H1 (cell line): ENCODE measurements around the gene FAM43B. TPM values are rescaled to one million over a fixed set of nuclear protein-coding genes. Genes with fewer than 3 reads are reported as not detected.

Experiments
- CTCF ChIA-PET: fragments of 300-600 bp; sonication (Branson Sonifier 250); formaldehyde crosslinking; loops from one replicate; lab custom pipeline; 2021; ENCODE audit not compliant: partially characterized antibody; lab: Charles Lee
- POLR2A ChIA-PET: fragments of 300-600 bp; sonication (Branson Sonifier 250); formaldehyde crosslinking; loops from one replicate; lab custom pipeline; 2021; ENCODE audit warnings: inconsistent platforms; ENCODE audit not compliant: partially characterized antibody; lab: Charles Lee
- DNase-seq, 2 experiments: peaks; one replicate each; pipeline versions ENCODE4 v3.0.0 to v3.0.0-alpha.2; 2010 to 2022; ENCODE audit warnings: low spot score in 2 of 2, low read depth in 1 of 2, mixed read lengths in 1 of 2
- FAIRE-seq: peaks from 2 replicates; lab custom pipeline; 2011; peaks lifted over from hg19 to GRCh38; lab: Jason Lieb, UNC
- H2AFZ ChIP-seq: 2 replicates; pipeline ENCODE4 v1.8.1; 2012; ENCODE audit warnings: low read length, inconsistent platforms
- H2AK5ac ChIP-seq: 2 replicates; pipeline ENCODE4 v1.6.1; 2013; ENCODE audit warnings: low read depth, low read length
- H2BK120ac ChIP-seq: replicated peaks from 2 replicates; pipeline ENCODE3; 2013; ENCODE audit warnings: low read depth, low read length, inconsistent platforms
- H2BK12ac ChIP-seq: 2 replicates; pipeline ENCODE4 v1.6.1; 2013; ENCODE audit warnings: low read depth, low read length
- H2BK15ac ChIP-seq: 2 replicates; pipeline ENCODE4 v1.6.1; 2013; ENCODE audit warnings: low read length
- H2BK20ac ChIP-seq: 2 replicates; pipeline ENCODE4 v1.6.1; 2013; ENCODE audit warnings: low read length
- H2BK5ac ChIP-seq: 2 replicates; pipeline ENCODE4 v1.6.1; 2013; ENCODE audit warnings: low read depth, low read length
- H3K14ac ChIP-seq: 2 replicates; pipeline ENCODE4 v1.6.1; 2013; ENCODE audit warnings: inconsistent platforms; ENCODE audit not compliant: insufficient read length
- H3K18ac ChIP-seq: 2 replicates; pipeline ENCODE4 v1.6.1; 2013; ENCODE audit warnings: low read length; ENCODE audit errors: extremely low read depth
- H3K23ac ChIP-seq: 2 replicates; pipeline ENCODE4 v1.6.1; 2013; ENCODE audit warnings: inconsistent platforms; ENCODE audit not compliant: insufficient read length
- H3K23me2 ChIP-seq: 2 replicates; pipeline ENCODE4 v1.6.1; 2013; ENCODE audit warnings: low read depth, low read length
- H3K27ac ChIP-seq: 2 replicates; pipeline ENCODE4 v1.6.1; 2011; ENCODE audit warnings: low read depth, low read length, inconsistent platforms
- H3K27me3 ChIP-seq, 4 experiments: replicated peaks in 1 of 4; 1 replicate in 1 of 4; 2 replicates in 3 of 4; pipeline versions ENCODE4 v1.6.1 to v1.8.1; 2011 to 2013; ENCODE audit warnings: low read length in 3 of 4, mild to moderate bottlenecking in 3 of 4, inconsistent platforms in 2 of 4, mixed read lengths in 2 of 4, moderate library complexity in 1 of 4; ENCODE audit not compliant: control insufficient read depth in 3 of 4, insufficient read depth in 3 of 4; ENCODE audit errors: extremely low read depth in 1 of 4
- H3K36me3 ChIP-seq, 4 experiments: 2 replicates each; pipeline versions ENCODE4 v1.6.1 to v1.8.1; 2011 to 2013; ENCODE audit warnings: mild to moderate bottlenecking in 4 of 4, low read length in 3 of 4, moderate library complexity in 2 of 4, control low read depth in 1 of 4, inconsistent platforms in 1 of 4; ENCODE audit not compliant: insufficient read depth in 4 of 4, control insufficient read depth in 2 of 4
- H3K4ac ChIP-seq: replicated peaks from 2 replicates; pipeline ENCODE3; 2013; ENCODE audit warnings: low read length, low read depth, mixed read lengths, inconsistent platforms; ENCODE audit not compliant: insufficient read length
- H3K4me1 ChIP-seq, 4 experiments: replicated peaks in 1 of 4; 1 replicate in 1 of 4; 2 replicates in 3 of 4; pipeline versions ENCODE4 v1.6.1 to v1.8.1; 2011 to 2013; ENCODE audit warnings: low read length in 3 of 4, inconsistent platforms in 2 of 4, mixed read lengths in 1 of 4; ENCODE audit not compliant: insufficient read depth in 4 of 4, control insufficient read depth in 3 of 4
- H3K4me2 ChIP-seq, 2 experiments: 2 replicates each; pipeline versions ENCODE4 v1.6.1 to v1.8.1; 2011 to 2013; ENCODE audit warnings: low read depth in 2 of 2, low read length in 2 of 2, control low read depth in 1 of 2, inconsistent platforms in 1 of 2, mild to moderate bottlenecking in 1 of 2; ENCODE audit not compliant: insufficient read depth in 1 of 2
- H3K4me3 ChIP-seq, 4 experiments: fragments of 200-600, 300-600 bp in 1 of 4; sonication (generic), shearing (Covaris generic), sonication (Bioruptor Twin) in 1 of 4; 2 replicates each; pipeline versions ENCODE4 v1.5.1 to v1.8.1; 2011 to 2016; ENCODE audit warnings: low read length in 4 of 4, low read depth in 3 of 4, control low read depth in 2 of 4, inconsistent platforms in 2 of 4, mild to moderate bottlenecking in 2 of 4, mixed read lengths in 1 of 4, moderate library complexity in 1 of 4; ENCODE audit not compliant: insufficient read depth in 2 of 4; ENCODE audit errors: extremely low read depth in 1 of 4
- H3K56ac ChIP-seq: replicated peaks from 2 replicates; pipeline ENCODE3; 2013; ENCODE audit warnings: low read depth, mild to moderate bottlenecking, mixed read lengths, low read length, inconsistent platforms; ENCODE audit not compliant: insufficient read length
- H3K79me1 ChIP-seq: 2 replicates; pipeline ENCODE4 v1.6.1; 2013; ENCODE audit warnings: low read depth, low read length, control low read depth
- H3K79me2 ChIP-seq, 2 experiments: 2 replicates each; pipeline versions ENCODE4 v1.6.1 to v1.8.1; 2012 to 2013; ENCODE audit warnings: low read length in 2 of 2, mild to moderate bottlenecking in 2 of 2, inconsistent platforms in 1 of 2; ENCODE audit not compliant: insufficient read depth in 2 of 2, control insufficient read depth in 1 of 2
- H3K9ac ChIP-seq, 4 experiments: replicated peaks in 1 of 4; 1 replicate in 1 of 4; 2 replicates in 3 of 4; pipeline versions ENCODE4 v1.6.1 to v1.8.1; 2011 to 2013; ENCODE audit warnings: low read depth in 3 of 4, low read length in 3 of 4, control low read depth in 2 of 4, mild to moderate bottlenecking in 2 of 4, moderate library complexity in 2 of 4, inconsistent platforms in 1 of 4; ENCODE audit errors: extremely low read depth in 1 of 4
- H3K9me3 ChIP-seq, 2 experiments: 2 replicates each; pipeline versions ENCODE4 v1.6.1 to v1.8.1; 2012 to 2013; ENCODE audit warnings: mild to moderate bottlenecking in 2 of 2, moderate library complexity in 2 of 2, control low read depth in 1 of 2, inconsistent platforms in 1 of 2, low read depth in 1 of 2, low read length in 1 of 2, mixed read lengths in 1 of 2; ENCODE audit not compliant: insufficient read depth in 2 of 2
- H4K20me1 ChIP-seq, 2 experiments: replicated peaks in 1 of 2; 2 replicates each; pipeline versions ENCODE3 to v1.8.1; 2011 to 2013; ENCODE audit warnings: inconsistent platforms in 2 of 2, low read length in 2 of 2, mild to moderate bottlenecking in 1 of 2; ENCODE audit not compliant: insufficient read depth in 2 of 2, control insufficient read depth in 1 of 2
- H4K5ac ChIP-seq: 2 replicates; pipeline ENCODE4 v1.6.1; 2013; ENCODE audit warnings: low read length, low read depth, mixed read lengths, inconsistent platforms; ENCODE audit not compliant: insufficient read length
- H4K8ac ChIP-seq: 2 replicates; pipeline ENCODE4 v1.8.0; 2013; ENCODE audit warnings: mild to moderate bottlenecking, moderate library complexity, low read length, inconsistent platforms; ENCODE audit not compliant: insufficient read depth; ENCODE audit errors: extremely low read depth
- H4K91ac ChIP-seq: replicated peaks from 2 replicates; pipeline ENCODE3; 2013; ENCODE audit warnings: low read length, mixed read lengths, inconsistent platforms; ENCODE audit not compliant: insufficient read length
- BCL11A ChIP-seq, 2 experiments: IDR thresholded peaks; one replicate each; pipeline ENCODE4 v1.6.1; 2011; ENCODE audit warnings: low read depth in 2 of 2, low read length in 2 of 2, mild to moderate bottlenecking in 2 of 2
- RNF2 ChIP-seq: fragments of 200-900, 300-1000 bp; sonication (generic); IDR thresholded peaks from 2 replicates; pipeline ENCODE4 v1.7.1; 2016; ENCODE audit warnings: borderline replicate concordance, low read depth, mild to moderate bottlenecking, antibody characterized with exemption, low read length; ENCODE audit not compliant: poor library complexity, severe bottlenecking; ENCODE audit errors: missing control alignments
- SAP30 ChIP-seq: fragments of 300-600 bp; sonication (generic); IDR thresholded peaks from 2 replicates; pipeline ENCODE4 v1.7.1; 2012; ENCODE audit warnings: low read length, moderate library complexity, mild to moderate bottlenecking, inconsistent platforms; ENCODE audit not compliant: insufficient read depth, insufficient replicate concordance
- SP1 ChIP-seq: IDR thresholded peaks from 2 replicates; pipeline ENCODE4 v1.6.1; 2011; ENCODE audit warnings: low read depth, low read length
- TCF12 ChIP-seq: IDR thresholded peaks from 2 replicates; pipeline ENCODE4 v1.6.1; 2011; ENCODE audit warnings: low read depth, mild to moderate bottlenecking, low read length
- WGBS, 2 experiments: shearing (Covaris generic) in 1 of 2; methylation state at CpG; one replicate each; pipeline versions ENCODE4 v1.1.6 to v1.1.7; 2013 to 2015; ENCODE audit warnings: low lambda C conversion rate in 2 of 2, mixed read lengths in 2 of 2, inconsistent platforms in 1 of 2, low coverage in 1 of 2, missing lambda C conversion rate in 1 of 2; ENCODE audit not compliant: insufficient replicate concordance in 2 of 2, insufficient coverage in 1 of 2, insufficient read length in 1 of 2; ENCODE audit errors: extremely low coverage in 1 of 2, missing lambda C conversion rate in 1 of 2; 5-methylcytosine and 5-hydroxymethylcytosine counted together
- polyA plus RNA-seq, 7 experiments: library from polyadenylated mRNA; depleted of rRNA in 3 of 7; stranded (reverse) in 5 of 7; unstranded in 2 of 7; fragments of >200 nt in 5 of 7; fragments of 200-250 nt in 2 of 7; gene quantifications; 1 replicate in 5 of 7; 2 replicates in 1 of 7; 4 replicates in 1 of 7; pipeline versions ENCODE4 v1.2.1 to v1.2.3, GENCODE V29; 2011 to 2013; ENCODE audit warnings: missing spikeins in 2 of 7, mixed read lengths in 2 of 7
- total RNA-seq: library from RNA; stranded (reverse); fragmentation: NEBNext Ultra II Directional; extraction: Animal tissue kit (Norgen Biotek cat#: 25700); gene quantifications from 2 replicates; pipeline ENCODE4 v1.2.1, GENCODE V29; 2021

The FAM43B gene
- total and polyA plus RNA-seq, 2 of the 8 experiments (the other 6 are each of a cell fraction or from before 2014, with no cell fraction given) = 0.88 to 2.2 TPM

DNA sequence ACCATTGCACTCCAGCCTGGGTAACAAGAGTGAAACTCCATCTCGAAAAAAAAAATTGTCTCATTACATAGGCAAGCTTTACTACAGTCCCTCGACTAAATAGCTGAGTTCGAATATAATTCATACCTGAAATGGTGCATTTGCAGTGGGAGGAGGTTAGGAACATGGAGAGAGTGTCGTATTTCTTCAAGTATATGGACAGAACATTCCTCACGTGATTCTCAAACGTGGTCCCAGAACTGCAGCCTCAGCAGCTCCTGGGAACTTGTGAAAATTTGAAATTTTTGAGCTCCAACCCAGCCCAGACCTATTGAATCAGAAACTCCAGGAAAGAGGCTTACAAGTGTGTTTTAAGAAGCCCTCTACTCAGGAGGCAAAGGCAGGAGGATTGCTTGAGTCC, 43.7 kb downstream of the FAM43B start:
- Histone ChIP-seq H3K23ac (no peak overlapping the region), H2AFZ (no peak overlapping the region), H3K79me2 (no peaks in the 10 kb centered on the region), H4K91ac (no peak overlapping the region), H3K4ac (no peak overlapping the region), H2AK5ac (no peak overlapping the region), H2BK5ac (no peak overlapping the region), H3K27ac (no peak overlapping the region), H3K9ac (no peak overlapping the region), H2BK20ac (no peak overlapping the region), H3K23me2 (no peaks in the 10 kb centered on the region; the same call in 1 of the 2 replicates), H4K20me1 (no peaks in the 10 kb centered on the region), H3K18ac (no peak overlapping the region), H4K8ac (no peak overlapping the region), H2BK120ac (no peak overlapping the region), H3K56ac (no peak overlapping the region), H2BK12ac (no peak overlapping the region), H3K14ac (no peak overlapping the region), H3K27me3 (no peaks in the 10 kb centered on the region), H4K5ac (no peak overlapping the region), H3K79me1 (no peaks in the 10 kb centered on the region), H3K4me2 (no peak overlapping the region), H3K4me1 (no peaks in the 10 kb centered on the region), H3K4me3 (no peak overlapping the region), H2BK15ac (no peak overlapping the region), H3K36me3 (no peaks in the 10 kb centered on the region), H3K9me3 (no peaks in the 10 kb centered on the region)
- 80% methylated on average over 6 of the region's 6 CpGs; no CpG with 5 or more reads in 1 of the 2 experiments for WGBS, 2 experiments
- no peak for FAIRE-seq
- no peak for DNase-seq
- CTCF ChIA-PET = interaction anchor here (0.9 to 2.0 kb wide), 6 partner anchors 17 to 73 kb away, joined by 3 to 7 read pairs (median 3); no protein-coding TSS in a partner anchor
- no peak for TF ChIP-seq BCL11A (IDR thresholded peaks at IDR 0.05; ENCODE audit: low read depth in 2 of 2, low read length in 2 of 2)
- TF ChIP-seq SAP30 = no peak
- TF ChIP-seq TCF12 = no peak
- no peak for TF ChIP-seq SP1
- no peak for TF ChIP-seq RNF2
- POLR2A ChIA-PET = interaction anchor here (2.9 kb wide), 1 partner anchor 13 kb away, joined by 8 read pairs; no protein-coding TSS in a partner anchor
